HG03135 (cell line): ENCODE results near the gene LNPK.
"Not testable (repeated sequence)": the region's sequence is repeated elsewhere in the genome, so short reads cannot be mapped to it uniquely, and the experiment has no call there.

Source experiments
- ATAC-seq: cut with Tn5 transposase; IDR thresholded peaks from one replicate; pipeline ENCODE4 v1.9.1; 2021; ENCODE audit warnings: mild to moderate bottlenecking, moderate library complexity; ENCODE audit not compliant: unreplicated experiment

Gene LNPK

DNA sequence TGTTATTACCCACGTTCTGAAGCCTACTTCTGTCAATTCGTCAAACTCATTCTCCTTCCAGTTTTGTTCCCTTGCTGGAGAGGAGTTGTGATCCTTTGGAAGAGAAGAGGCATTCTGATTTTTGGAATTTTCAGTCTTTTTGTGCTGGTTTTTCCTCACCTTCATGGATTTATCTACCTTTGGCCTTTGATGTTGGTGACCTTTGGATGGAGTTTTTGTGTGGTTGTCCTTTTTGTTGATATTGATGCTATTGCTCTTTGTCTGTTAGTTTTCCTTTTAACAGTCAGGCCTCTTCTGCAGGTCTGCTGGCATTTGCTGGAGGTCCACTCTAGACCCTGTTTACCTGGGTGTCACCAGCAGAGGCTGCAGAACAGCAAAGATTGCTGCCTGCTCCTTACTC, 88.8 kb downstream of the LNPK start:
- ATAC-seq: not testable (repeated sequence)

DNA sequence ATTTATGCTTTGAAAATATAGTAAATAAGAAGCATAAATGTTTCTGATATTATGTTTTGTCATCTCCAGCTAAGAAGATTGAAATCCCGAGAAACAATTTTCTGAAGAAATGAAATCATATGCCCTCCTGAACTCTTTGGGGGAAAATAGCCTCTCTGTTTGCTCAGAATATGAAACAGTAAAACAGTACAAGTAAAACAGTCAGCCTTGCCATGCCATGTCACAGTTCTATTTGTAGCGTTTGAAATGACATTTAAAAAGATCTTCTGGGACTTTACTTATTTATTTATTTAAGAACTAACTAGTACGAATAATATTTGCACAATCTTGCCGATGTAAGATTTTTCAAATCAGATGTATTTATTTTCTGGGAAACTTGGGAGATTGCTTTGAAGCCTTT, 98.0 kb downstream of the LNPK start:
- no peak for ATAC-seq

DNA sequence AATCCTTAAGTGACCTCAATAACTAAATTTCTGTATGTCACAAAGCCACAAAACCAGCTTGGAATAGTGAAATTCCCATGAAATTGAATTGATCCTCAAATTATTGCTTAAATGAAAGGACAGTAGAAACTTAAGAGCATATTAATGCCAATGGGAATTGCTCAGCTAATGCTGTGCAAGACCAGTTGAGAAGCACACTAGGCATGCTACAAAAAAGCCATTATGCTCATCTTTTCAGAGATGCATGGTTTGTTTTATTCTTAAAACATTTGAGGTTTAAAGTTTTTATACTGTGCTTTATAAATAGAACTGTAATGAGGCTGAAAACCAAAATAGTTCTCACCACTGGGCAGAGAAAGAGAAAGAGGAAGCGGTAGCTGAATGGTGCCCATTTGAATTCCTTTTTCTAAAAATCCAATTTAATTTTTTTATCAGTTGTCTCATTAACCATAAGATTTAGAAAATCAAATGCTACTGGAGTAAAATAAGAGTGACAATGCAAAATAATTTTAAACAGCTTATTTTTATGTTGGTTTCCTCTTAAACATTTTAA, 98.6 kb downstream of the LNPK start:
- ATAC-seq: no peak

DNA sequence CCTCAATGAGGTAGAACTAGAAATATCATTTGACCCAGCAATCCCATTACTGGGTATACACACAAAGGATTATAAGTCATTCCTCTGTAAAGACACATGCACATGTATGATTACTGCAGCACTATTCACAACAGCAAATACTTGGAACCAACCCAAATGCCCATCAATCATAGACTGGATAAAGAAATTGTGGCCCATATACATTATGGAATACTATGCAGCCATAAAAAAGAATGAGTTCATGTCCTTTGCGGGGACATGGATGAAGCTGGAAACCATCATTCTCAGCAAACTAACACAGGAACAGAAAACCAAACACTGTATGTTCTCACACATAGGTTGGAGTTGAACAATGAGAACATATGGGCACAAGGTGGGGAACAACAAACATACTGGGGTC, 106.1 kb downstream of the LNPK start:
- not testable (repeated sequence) for ATAC-seq

- no peak for ATAC-seq
Measured at GRCh38 chr2:175892046-175892445, 110.0 kb downstream of the LNPK start.

DNA sequence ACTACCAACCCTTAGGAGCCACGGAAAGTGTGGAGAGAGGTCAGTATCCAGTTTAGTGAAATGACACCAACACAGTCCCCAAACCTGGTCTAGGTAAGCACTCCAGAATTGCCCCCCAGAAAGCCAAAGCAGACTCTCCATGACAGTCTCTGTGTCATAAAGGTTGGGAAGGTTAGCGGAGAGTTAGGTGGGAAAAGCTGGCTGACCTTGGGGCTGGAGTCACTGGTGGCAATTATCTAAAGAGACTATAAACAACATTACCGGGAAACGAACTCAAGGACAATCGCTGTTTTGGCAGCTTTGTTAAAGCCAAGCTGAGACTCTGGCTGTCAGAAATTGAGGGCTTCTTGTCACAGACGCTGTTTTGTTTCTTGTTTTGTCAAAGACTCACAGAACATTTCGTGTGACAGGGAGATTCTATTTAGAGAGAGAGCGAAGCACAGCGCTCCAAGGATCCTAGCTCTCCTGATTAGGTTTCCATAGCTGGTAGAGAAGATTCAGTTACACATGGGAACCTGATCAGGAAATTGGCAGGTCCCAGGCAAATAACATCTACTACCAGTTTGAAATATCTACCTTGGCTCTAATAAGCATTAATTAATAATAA, 111.3 kb downstream of the LNPK start:
- ATAC-seq: no peak

- ATAC-seq: no peak
Measured at GRCh38 chr2:175889701-175890302, 112.3 kb downstream of the LNPK start.

DNA sequence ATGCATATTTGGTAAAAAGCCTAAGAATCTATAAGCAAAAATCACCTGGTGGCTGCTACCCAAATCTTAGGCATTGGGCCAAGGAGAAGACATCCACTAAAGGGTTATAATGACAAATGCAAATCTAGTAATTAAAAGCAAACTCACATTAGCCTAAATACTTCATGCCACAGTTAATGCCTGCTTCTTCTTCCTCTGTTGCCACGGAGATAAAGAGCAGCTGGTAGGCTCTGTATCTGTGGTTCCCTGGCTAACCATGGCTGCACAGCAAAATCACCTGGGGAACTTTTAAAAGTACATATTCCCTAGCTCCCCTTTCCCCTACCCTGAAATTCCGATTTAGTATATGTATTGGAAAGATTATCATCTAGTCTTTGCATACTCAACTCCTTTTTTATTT, 114.3 kb downstream of the LNPK start:
- ATAC-seq: no peak

DNA sequence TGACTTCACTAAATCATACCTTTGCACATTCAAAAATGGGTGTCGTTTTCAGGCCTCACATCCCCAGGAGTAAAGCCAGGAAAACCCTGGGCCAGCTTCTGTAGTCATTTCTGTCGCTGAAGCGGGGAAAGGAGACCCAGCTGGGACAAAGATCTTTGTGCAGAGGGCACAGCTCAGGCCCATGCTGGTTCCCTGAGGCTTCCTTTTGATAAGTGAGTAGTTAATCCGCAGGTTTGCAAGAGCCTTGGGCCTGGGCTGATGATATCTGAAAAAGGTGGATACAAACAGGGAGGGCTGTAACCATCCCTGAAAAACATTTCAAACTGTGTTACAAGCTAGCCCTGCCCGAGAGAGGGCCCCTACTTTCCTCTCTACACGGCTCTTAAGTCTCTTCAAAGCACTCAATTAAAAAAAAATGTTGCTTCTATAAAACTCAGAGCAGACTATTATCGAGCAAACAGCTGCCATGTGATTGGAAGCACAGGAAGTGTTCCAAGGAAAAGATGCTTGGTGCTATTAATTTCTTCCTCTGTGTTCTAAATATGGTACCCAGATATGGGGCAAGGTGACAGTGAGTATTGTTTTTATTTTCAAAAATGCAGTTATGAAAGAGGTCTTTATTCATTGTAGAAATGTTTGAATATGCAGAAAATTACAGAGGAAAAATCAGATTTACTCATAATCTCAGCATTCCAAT, 117.2 kb downstream of the LNPK start:
- no peak for ATAC-seq

DNA sequence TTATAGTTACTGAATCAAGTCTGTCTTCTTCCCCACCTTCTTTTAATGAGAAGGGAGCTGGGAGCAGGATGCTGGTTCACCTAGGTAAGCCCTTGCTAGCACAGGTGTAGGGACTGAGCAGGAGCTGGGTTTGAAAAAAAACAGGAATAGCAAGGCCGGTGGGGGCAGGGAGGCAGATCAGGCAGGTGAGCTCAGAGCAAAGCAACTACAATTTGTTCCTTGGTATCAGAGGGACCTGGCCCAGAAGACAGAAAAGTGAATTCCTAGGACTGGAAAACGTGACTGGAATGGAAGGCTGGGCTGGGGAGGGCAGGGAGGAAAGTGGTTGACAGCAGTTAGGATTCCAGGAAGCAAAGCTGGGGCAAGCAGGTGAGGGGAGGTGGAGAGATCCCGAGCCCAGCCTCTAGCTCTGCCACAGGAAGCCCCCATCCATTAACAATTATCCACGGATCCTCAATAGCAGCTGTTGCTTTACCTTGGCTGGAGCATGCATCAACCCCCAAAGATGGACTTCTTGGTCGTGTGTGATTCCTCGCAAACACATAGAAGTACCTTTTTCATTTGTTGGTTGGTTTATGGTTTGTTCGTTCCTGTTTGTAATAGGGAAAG, 118.4 kb downstream of the LNPK start:
- no peak for ATAC-seq

DNA sequence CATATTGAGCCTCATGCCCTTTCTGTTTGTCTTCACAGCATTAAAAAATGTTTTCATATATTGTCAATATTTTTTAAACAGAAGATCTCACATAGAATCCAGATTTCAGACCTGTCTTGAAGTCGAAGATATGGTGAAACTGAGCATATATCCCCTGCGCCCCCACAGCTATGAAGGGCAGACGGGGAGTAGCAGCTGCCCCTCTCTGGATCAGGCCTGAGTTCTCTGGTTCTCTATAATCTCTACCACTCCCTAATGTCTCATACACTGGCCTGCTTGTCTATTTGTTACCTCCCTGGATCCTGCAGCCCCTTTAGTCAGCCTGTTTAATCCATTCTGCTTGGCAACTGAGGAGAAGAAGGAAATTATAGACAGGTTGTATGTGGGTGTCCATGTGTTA, 122.4 kb downstream of the LNPK start:
- no peak for ATAC-seq

DNA sequence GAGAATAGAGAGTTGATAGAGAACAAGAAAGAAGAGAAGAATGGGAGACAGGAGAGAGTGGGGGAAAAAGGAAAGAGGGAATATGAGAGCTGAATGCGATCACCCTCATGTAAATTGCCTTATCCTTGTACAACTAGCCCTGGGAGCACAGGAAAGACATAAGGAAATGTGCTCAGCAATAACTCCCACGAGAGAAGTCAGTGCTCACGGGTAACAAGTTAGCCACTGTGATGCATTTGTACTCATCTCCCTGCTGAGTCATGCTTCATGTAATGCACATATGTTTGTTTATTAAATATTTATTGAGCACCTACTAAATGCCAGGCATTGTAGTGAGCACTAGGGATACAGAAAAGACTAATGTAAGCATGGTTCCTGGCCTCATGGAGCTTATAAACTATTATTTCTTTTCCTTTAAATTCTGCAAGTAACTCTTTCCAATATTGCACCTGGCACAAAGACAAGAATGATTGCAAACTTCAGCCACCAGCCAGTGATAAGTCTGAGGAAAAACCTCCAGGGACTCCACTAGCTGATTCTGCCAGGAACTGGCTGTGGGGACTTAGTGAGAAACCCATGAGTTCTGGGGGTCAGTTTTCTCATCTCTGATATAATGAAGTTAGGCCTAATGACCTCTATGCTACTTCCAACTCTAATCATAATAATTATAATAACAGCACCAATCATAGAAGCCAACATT, 124.1 kb downstream of the LNPK start:
- ATAC-seq: no peak

- no peak for ATAC-seq
Measured at GRCh38 chr2:175874291-175874690, 127.8 kb downstream of the LNPK start.
